Measurements from ENCODE around the gene YTHDC1. TPM values are rescaled to one million over a fixed set of nuclear protein-coding genes. Genes with fewer than 3 reads are reported as not detected.
"Not testable (repeated sequence)": the region's sequence is repeated elsewhere in the genome, so short reads cannot be mapped to it uniquely, and the experiment has no call there.

The YTHDC1 gene
- total RNA-seq, 1 donor from 2014 or later: 95.0 TPM

- no peak for DNase-seq (ENCODE audit: low spot score in 2 of 2)
- FAIRE-seq: no peak
Observed at GRCh38 chr4:68299492-68300457, 50.1 kb downstream of the YTHDC1 start.

GRCh38 chr4:68297137-68297536 lies 52.8 kb downstream of the YTHDC1 start:
- no peak for FAIRE-seq

GRCh38 chr4:68291256-68291655 lies 58.6 kb downstream of the YTHDC1 start:
- no peak for FAIRE-seq

More at GRCh38 chr4:68297137-68297536, 52.8 kb downstream of the YTHDC1 start:
- no peak for DNase-seq (ENCODE audit: low spot score in 2 of 2)

GRCh38 chr4:68288393-68288740 lies 61.5 kb downstream of the YTHDC1 start:
- FAIRE-seq (no peak), DNase-seq (ENCODE audit: low spot score in 2 of 2) (no peak)

More at GRCh38 chr4:68291256-68291655, 58.6 kb downstream of the YTHDC1 start:
- DNase-seq (ENCODE audit: low spot score in 2 of 2): no peak

- no peak for DNase-seq (ENCODE audit: low spot score in 2 of 2)
- no peak for FAIRE-seq
Observed at GRCh38 chr4:68287704-68288392, 62.0 kb downstream of the YTHDC1 start.

GRCh38 chr4:68283714-68284113 lies 66.2 kb downstream of the YTHDC1 start:
- FAIRE-seq: no peak

GRCh38 chr4:68283095-68283494 lies 66.8 kb downstream of the YTHDC1 start:
- no peak for FAIRE-seq
- no peak for DNase-seq (ENCODE audit: low spot score in 2 of 2)

More at GRCh38 chr4:68283714-68284113, 66.2 kb downstream of the YTHDC1 start:
- DNase-seq (ENCODE audit: low spot score in 2 of 2): no peak

- FAIRE-seq; DNase-seq (ENCODE audit: low spot score in 2 of 2): not testable (repeated sequence)
Observed at GRCh38 chr4:68281796-68282740, 67.8 kb downstream of the YTHDC1 start.

GRCh38 chr4:68278029-68278428 lies 71.9 kb downstream of the YTHDC1 start:
- no peak for FAIRE-seq
- DNase-seq (ENCODE audit: low spot score in 2 of 2): no peak

GRCh38 chr4:68277627-68278026 lies 72.3 kb downstream of the YTHDC1 start:
- FAIRE-seq (no peak), DNase-seq (ENCODE audit: low spot score in 2 of 2) (no peak)

- DNase-seq (ENCODE audit: low spot score in 2 of 2) (no peak), FAIRE-seq (no peak)
Observed at GRCh38 chr4:68272860-68273259, 77.0 kb downstream of the YTHDC1 start.

- no peak for DNase-seq (ENCODE audit: low spot score in 2 of 2)
- no peak for FAIRE-seq
Observed at GRCh38 chr4:68272380-68272779, 77.5 kb downstream of the YTHDC1 start.

- DNase-seq (ENCODE audit: low spot score in 2 of 2) (peak; percentile 29 to 44), FAIRE-seq (peak; percentile 98)
Observed at GRCh38 chr4:68271851-68272357, 78.0 kb downstream of the YTHDC1 start.

GRCh38 chr4:68267433-68267944 lies 82.4 kb downstream of the YTHDC1 start:
- no peak for FAIRE-seq
- DNase-seq (ENCODE audit: low spot score in 2 of 2): no peak

- FAIRE-seq (no peak), DNase-seq (ENCODE audit: low spot score in 2 of 2) (no peak)
Observed at GRCh38 chr4:68264875-68265565, 84.9 kb downstream of the YTHDC1 start.
